HG03432 (cell line): ENCODE measurements around the gene PRR14.
A peak's percentile ranks its signal among the peaks of the same experiment; 100 is the strongest.
"Not testable (repeated sequence)": the region's sequence is repeated elsewhere in the genome, so short reads cannot be mapped to it uniquely, and the experiment has no call there.

Experiments used
- ATAC-seq: cut with Tn5 transposase; IDR thresholded peaks from one replicate; pipeline ENCODE4 v1.9.1; 2021; ENCODE audit warnings: mild to moderate bottlenecking, moderate library complexity; ENCODE audit not compliant: unreplicated experiment

The PRR14 gene

DNA sequence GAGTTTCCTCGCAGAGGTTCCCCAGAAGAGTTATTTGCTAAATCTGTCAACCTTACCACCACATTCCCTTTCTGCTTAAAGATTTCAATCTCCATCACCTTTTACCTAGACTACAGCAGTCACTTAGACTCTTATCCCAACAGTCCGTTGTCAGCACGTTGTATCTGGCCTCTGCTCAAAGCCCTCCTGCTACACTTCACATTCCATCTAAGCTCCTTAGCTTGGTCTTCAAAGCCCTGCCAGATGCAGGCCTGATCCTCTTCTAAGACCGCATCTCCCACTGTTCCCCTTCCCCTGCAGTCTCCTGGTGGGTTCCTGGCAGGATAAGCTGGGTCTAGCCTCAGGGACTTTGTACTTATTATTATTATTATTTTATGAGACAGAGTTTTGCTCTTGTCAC lies 37.9 kb downstream of the PRR14 start:
- no peak for ATAC-seq

DNA sequence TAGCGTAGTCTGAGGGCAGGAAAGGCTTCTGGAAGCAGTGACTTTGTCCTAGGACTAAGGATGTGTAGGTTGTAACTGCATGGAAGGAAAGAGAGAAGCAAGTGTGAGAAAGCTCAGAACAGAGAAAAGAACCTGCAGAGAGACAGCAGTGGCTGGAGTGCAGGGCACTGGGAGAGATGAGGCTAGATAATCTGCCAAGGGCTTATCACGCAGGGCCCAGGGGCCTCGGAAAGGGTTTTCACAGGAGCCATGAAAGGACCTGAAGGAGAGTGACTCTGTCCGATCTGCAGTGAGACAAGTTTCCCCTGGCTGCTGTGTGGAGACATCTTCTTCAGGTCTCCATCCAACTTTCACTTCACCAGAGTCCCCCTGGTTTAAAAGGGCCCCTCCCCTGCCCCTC lies 41.1 kb downstream of the PRR14 start:
- ATAC-seq, result no peak

DNA sequence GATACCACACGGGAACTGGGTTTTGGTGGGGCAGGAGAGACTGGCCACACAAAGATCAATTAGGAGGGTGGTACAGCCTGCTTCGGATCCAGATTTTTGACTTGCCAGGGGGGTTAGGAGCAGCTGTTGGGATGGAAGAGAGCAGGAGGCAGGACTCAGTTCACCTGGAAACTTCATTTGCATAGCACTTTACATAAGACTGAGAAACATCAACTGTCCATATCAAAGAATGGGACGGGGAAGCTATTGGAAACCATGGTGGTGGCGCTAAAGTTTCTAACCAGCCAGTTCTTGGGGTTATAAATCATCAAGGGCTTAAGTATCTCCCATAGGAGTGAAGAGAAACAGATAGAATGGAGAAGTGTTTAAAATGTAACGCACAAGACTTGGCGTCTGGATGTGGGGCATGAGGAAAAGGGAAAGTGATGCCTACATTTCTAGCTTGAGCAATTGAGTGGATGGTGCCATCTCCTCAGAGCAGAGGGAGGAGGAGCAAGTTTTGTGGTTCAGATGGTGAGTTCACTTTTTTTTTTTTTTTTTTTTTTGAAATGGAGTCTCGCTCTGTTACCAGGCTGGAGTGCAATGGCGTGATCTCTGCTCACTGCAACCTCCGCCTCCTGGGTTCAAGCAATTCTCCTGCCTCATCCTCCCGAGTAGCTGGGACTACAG lies 41.8 kb downstream of the PRR14 start:
- ATAC-seq, result no peak

DNA sequence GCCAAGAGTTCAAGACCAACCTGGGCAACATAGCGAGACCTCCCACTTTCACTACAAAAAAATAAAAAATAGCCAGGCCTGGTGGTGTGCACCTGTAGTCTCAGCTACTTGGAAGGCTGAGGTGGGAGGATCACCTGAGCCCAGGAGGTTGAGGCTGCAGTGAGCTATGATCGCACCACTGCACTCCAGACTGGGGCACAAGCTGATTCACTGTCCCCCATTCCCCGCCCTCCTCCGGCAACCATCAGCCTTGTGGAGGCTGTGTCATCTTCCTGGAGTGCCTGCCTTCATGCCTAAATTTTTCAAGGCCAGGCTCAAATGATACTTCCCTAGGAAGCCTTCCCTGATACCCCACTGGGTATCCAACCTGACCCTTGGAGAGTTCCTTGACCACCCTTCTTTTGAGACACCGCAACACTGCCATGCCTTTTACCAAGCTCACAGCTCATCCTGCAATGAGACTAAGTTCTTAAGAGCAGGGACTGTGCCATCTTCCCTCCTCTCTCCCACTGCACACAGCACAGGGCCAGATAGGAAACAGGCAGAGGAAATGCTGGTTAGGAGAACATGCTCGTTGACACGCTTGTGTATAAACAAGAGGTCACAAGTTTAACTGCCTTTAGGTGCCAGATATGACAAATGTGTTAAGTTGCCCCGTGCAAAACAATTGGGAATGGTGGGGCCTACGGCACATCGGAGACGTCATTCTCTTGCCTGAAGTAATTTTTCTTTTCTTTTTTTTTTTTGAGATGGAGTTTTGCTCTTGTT lies 44.4 kb downstream of the PRR14 start:
- ATAC-seq, result no peak

DNA sequence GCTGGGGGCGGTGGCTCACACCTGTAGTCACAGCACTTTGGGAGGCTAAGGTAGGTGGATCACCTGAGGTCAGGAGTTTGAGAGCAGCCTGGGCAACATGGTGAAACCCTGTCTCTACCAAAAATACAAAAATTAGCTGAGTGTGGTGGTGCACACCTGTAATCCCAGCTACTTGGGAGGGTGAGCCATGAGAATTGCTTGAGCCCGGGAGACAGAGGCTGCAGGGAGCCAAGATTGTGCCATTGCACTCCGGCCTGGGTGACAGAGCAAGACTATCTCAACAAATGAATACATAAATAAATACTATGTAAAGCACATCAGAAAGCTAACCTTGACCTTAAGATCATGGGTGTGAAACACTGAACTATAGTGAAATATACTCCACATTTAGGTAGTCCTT lies 45.9 kb downstream of the PRR14 start:
- ATAC-seq, result not testable (repeated sequence)

DNA sequence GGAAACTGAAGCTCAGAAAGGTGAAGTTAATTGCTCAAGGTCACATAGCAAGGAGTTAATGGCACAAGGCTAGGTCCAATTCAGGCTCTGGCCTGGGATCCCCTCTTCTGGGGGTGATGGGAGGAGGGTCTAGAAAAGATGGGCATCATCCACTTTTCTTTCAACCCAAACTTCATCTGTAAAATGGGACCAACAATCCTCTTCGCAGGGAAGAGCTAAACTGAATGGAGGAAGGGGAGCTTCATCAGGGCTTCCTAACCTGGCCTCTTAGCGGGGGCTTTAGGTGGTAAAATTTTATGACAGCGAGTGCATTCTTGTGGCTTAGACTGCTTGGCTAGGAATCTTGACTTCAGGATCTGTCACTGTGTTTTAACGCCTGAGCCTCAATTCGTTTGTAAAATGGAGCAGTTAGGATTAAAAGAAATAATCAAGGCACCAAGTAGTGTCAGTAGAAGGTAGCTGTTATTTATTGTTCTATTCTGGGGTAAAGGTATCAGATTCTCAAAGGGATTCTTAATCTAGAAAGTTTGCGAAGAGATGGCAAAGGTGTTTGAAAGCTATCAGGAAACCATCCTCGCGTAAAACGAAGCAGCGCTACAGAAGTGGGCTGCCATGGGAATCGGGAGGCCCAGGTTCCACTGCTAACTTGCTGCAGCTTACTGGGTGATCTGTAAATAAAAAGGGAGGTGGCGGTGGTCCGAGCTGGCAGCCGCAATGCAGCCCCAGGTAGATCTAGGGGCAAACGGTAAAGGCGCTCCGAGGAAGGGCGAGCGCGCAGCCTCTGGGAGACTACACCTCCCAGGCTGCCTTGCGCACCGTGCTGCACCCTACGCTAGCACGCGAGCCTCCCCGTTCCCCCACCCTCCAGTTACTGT lies 46.7 kb downstream of the PRR14 start:
- ATAC-seq, result peak; percentile 88

DNA sequence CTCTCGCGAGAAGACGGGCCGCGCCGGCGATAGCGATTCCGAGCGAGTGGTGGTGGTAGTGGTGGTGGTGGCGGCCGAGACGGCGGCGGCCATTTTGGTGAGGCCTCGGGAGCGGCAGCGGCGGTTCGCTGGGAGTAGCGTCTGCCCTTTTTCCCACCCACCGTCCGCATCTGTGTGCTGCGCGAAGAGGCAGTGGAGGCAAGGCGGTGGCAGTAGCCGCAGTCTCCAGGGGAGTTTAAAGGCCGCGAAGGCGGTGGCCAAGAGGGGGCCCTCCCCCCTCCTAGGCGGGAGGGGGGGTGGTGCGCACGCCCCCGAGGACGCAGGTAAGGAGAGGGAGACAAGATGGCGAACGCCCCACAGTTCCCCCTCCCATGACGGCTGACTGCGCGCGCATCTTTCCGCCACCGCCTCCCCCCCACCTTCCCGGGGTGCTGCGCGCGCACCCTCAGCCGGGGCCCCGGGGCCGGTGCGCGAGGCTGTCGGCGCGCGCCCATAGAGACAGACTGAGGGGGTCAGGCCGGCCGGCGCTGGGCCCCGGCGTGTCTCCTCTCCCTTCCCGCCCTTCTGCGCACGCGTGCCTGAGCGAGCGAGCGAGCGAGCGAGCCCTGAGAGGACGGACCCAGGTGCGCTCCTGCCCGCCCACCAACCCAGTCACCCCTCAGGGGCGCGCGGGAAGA lies 47.5 kb downstream of the PRR14 start:
- peak; percentile 68 for ATAC-seq

DNA sequence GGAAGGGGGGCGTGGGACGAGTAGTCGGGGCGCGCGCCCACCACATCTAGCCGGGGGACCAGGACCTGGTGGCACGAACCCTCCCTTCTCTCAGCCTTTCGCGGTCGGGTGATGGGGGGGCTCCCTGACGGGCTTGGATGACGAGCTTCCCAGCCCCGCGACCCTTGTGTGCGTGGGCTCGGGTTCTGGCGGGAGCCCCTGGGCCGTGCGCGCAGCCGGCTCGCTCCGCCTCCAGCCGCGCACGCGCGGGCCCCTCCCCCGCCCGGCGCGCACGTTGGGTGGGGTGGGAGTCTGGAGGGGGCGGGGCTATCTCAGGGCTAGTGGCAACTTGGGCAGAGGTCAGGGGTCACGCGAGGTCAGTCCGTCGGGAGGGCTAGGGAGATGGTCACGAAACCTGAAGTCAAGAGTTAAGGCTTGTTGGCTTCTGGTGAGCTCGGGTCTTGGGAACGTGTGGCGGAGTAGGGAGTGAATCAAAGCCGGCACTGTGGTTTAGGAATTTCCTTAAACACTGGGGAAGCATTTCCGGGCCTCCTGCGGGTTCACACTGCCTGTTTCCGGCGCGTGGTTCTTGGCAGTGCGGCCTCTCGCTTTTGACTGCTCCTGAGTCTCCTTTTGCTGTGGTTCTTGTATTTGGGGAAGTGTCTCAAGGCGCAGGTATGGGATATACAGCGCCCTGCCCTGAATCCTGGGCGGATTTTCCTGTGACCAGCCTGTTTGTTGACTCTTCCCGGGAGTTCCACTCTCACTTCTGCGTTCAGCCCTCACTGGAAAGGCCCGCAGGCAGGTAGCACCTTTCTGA lies 48.3 kb downstream of the PRR14 start, which contains the start of gene SRCAP:
Gene SRCAP, plus strand, starts transcription at position 356 of the 799 bp plus-strand sequence. CDS start 1,654 bp downstream, outside the sequence.
- peak; percentile 35 for ATAC-seq

DNA sequence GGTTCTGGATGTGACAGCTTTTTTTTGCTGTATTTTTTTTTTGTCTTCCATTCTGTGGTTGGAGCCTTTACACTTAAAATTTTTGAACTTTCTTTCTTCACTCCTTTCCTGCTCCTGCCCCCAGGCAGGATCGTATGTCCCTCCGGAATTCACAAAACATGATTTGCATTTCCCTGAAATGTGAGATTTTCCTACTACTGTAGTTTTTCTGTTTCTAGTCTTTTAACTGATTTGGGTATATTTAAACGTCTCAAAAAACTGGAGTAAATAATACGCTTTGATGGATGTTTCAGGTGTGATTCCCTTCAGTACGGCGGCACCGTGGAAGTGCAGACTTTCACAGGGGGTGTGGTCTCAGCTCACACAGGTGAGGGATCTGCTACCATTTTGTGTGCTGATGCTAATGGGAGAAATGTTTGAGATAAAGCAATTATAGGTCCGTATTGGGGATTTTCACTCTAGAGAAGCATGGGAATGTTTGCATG lies 48.9 kb downstream of the PRR14 start:
- no peak for ATAC-seq

DNA sequence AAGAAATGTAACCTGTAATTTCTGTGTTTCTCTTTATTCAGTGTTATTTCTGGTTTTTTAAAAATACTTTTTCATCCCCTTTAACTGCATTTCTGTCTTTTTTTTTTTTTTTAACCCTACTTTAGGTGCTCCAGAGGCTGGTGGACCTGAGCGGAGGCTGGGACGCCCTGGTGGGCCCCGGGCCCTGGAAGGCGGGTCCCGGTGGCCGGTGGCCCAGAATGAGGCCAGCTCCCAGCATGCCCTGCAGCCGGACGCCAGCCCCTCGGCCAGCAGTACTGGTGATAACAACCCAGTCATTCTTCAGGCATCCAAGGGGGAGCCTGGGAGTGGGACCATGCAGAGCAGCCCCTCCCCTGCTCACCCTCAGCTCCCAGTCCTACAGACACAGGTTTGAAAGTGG lies 49.7 kb downstream of the PRR14 start:
- no peak for ATAC-seq

DNA sequence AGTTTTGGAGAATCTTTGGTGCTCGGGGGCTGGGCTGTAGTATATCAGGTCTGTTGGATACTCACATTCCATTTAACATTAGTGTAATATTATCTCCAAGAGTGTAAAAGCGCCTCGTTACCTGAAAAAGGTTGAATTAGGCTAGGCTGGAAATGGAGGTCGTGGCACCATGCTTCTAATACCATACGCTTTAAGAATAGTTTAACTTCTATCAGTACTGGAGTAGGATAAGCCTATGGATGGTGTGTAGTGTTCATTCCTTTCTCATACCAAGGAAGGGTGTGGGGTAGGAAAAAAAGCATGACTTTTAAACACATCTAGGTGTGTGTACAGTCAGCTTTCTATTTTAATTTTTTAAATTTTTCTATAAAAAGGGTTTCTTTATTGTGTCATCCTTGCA lies 50.2 kb downstream of the PRR14 start:
- ATAC-seq, result no peak

DNA sequence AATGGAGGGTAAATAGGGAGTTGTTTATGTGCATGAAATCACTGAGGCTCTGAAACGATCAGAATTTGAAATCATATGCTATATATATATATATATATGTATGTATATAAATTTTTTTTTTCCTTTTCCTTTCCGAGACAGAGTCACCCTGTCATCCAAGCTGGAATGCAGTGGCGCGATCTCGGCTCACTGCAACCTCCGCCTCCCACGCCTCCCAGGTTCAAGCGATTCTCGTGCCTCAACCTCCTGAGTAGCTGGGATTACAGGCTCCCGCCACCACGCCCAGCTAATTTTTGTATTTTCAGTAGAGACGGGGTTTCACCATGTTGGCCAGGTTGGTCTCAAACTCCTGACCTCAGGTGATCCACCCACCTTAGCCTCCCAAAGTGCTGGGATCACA lies 52.3 kb downstream of the PRR14 start:
- ATAC-seq, result not testable (repeated sequence)

DNA sequence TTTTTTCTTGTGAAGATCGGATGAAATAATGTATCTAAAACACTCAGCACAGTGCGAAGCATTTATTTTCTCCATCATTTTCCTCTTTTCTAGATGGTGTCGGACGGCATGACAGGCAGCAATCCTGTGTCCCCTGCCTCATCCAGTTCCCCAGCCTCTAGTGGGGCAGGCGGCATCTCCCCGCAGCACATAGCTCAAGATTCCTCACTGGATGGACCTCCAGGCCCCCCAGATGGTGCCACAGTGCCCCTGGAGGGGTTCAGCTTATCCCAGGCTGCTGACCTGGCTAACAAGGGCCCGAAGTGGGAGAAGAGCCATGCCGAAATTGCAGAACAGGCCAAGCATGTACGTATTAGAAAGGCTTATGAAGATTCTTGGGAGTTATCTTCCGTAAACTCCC lies 53.2 kb downstream of the PRR14 start:
- ATAC-seq, result no peak
